HG02840 (cell line): Measurements from ENCODE around the gene MTF2.
"Not testable (repeated sequence)": the region's sequence is repeated elsewhere in the genome, so short reads cannot be mapped to it uniquely, and the experiment has no call there.

ENCODE experiments used
- ATAC-seq: cut with Tn5 transposase; IDR thresholded peaks from one replicate; pipeline ENCODE4 v1.9.1; 2021; ENCODE audit warnings: mild to moderate bottlenecking, moderate library complexity, moderate number of reproducible peaks; ENCODE audit not compliant: unreplicated experiment, low FRiP score

The MTF2 gene

GRCh38 chr1:93137604-93138292 lies 58.7 kb downstream of the MTF2 start:
- no peak for ATAC-seq

GRCh38 chr1:93140106-93140505 lies 61.0 kb downstream of the MTF2 start:
- ATAC-seq: no peak

GRCh38 chr1:93142161-93142560 lies 63.1 kb downstream of the MTF2 start:
- no peak for ATAC-seq

GRCh38 chr1:93143136-93143535 lies 64.1 kb downstream of the MTF2 start:
- ATAC-seq: no peak

GRCh38 chr1:93143769-93144168 lies 64.7 kb downstream of the MTF2 start:
- no peak for ATAC-seq

GRCh38 chr1:93148001-93148400 lies 68.9 kb downstream of the MTF2 start:
- no peak for ATAC-seq

GRCh38 chr1:93150729-93151128 lies 71.6 kb downstream of the MTF2 start:
- no peak for ATAC-seq

- no peak for ATAC-seq
These were observed 72.4 kb downstream of the MTF2 start for GRCh38 chr1:93151474-93151873.

GRCh38 chr1:93152835-93153234 lies 73.8 kb downstream of the MTF2 start:
- ATAC-seq: no peak

- ATAC-seq: no peak
These were observed 75.8 kb downstream of the MTF2 start for GRCh38 chr1:93154898-93155297.

GRCh38 chr1:93155335-93155734 lies 76.3 kb downstream of the MTF2 start:
- ATAC-seq: no peak

GRCh38 chr1:93159337-93159736 lies 80.3 kb downstream of the MTF2 start:
- no peak for ATAC-seq

- ATAC-seq: not testable (repeated sequence)
These were observed 84.2 kb downstream of the MTF2 start for GRCh38 chr1:93163314-93163713.

- ATAC-seq: no peak
These were observed 85.7 kb downstream of the MTF2 start for GRCh38 chr1:93164816-93165215.

GRCh38 chr1:93165895-93166294 lies 86.8 kb downstream of the MTF2 start:
- not testable (repeated sequence) for ATAC-seq

GRCh38 chr1:93167006-93167405 lies 87.9 kb downstream of the MTF2 start:
- ATAC-seq: no peak

GRCh38 chr1:93170141-93170678 lies 91.1 kb downstream of the MTF2 start:
- ATAC-seq: not testable (repeated sequence)

GRCh38 chr1:93171549-93172034 lies 92.5 kb downstream of the MTF2 start:
- no peak for ATAC-seq

- ATAC-seq: no peak
These were observed 93.7 kb downstream of the MTF2 start for GRCh38 chr1:93172778-93173177.

- not testable (repeated sequence) for ATAC-seq
These were observed 95.6 kb downstream of the MTF2 start for GRCh38 chr1:93174638-93175037.

GRCh38 chr1:93177991-93178390 lies 98.9 kb downstream of the MTF2 start:
- ATAC-seq: no peak

GRCh38 chr1:93178418-93178817 lies 99.3 kb downstream of the MTF2 start:
- no peak for ATAC-seq
